HCT116 (cell line): ENCODE measurements around the gene EPHA2.

ENCODE experiments used
- JUND ChIP-seq: IDR thresholded peaks from 2 replicates; pipeline ENCODE4 v1.6.1; 2012
- POLR2A ChIP-seq: IDR thresholded peaks from 2 replicates; pipeline ENCODE4 v1.7.0; 2011; ENCODE audit warnings: borderline replicate concordance; ENCODE audit not compliant: insufficient read depth, insufficient read length; ENCODE audit errors: extremely low read depth

DNA sequence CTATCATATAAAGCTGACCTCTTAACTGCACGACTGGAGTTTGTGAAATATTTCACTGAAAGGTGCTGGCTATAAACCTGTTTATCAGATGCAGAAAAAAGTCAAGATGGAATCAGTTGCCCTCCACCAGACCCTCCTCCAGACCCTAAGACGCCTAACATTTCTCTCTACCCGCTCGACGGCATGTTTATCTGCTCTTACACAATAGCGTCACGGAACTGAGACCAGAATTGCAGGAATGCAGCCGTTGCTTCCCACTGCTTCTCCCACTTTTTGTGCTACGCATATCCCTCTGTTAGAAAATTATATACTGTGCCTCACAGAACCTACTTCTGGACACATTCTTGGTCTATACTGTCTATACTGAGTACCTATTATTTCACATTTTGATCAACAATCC, 54.2 kb downstream of the EPHA2 start:
- TF ChIP-seq POLR2A (no peak), JUND (no peak)
